Inflammatory macrophage treated with lipopolysaccharide for 1 hour (primary cell): ENCODE data around the gene ZNF785.
"Not testable (repeated sequence)": the region's sequence is repeated elsewhere in the genome, so short reads cannot be mapped to it uniquely, and the experiment has no call there.

Source experiments
- DNase-seq, 2 donors: peaks; one replicate each; pipeline ENCODE4 v3.0.0-alpha.2; 2020 to 2022

ZNF785 gene

GRCh38 chr16:30602616-30603277 is 17.2 kb upstream of the ZNF785 start:
- peak in 1 of 2 donors; percentile 46 for DNase-seq

- DNase-seq, result peak; percentile 56
Measured at GRCh38 chr16:30601966-30602365, 16.5 kb upstream of the ZNF785 start.

- DNase-seq, result no peak
Measured at GRCh38 chr16:30600929-30601328, 15.4 kb upstream of the ZNF785 start.

DNA sequence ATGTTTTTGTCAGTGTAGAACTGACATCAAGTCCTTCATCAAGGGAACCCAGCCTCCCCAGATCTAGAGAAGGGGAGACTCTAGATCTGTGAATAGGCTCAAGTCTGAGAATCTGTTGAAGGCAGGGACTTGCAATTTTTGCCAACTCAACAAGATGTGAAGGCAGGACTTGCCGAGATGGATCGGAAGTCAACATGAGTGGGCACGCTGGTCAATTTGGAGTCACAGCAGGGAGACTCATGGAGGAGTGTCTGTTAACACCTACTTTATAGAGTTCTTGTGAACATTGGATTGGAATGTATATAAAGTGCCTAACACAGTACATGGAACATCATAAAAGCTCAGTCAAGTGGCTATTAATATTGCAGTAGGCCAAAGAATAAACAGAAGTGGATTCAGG is 14.7 kb upstream of the ZNF785 start:
- DNase-seq, result no peak

GRCh38 chr16:30592871-30593270 is 7.4 kb upstream of the ZNF785 start:
- DNase-seq, result no peak

- DNase-seq, result not testable (repeated sequence)
Measured at GRCh38 chr16:30590869-30591268, 5.4 kb upstream of the ZNF785 start.

DNA sequence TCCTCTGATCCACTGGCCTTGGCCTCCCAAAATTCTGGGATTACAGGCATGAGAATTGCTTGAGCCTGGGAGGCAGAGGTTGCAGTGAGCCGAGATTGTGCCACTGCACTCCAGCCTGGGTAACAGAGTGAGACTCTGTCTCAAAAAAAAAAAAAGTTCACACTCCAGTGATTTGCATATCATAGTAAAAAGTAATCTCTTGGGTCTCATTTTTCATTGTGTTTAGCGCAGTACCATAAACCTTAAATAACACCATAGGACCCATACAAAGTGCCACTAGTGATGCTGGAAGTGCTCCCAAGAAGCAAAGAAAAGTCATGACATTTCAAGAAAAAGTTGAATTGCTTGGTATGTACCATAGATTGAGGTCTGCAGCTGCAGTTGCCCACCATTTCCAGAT is 4.1 kb upstream of the ZNF785 start:
- not testable (repeated sequence) for DNase-seq

GRCh38 chr16:30588651-30589050 is 3.2 kb upstream of the ZNF785 start:
- no peak for DNase-seq

GRCh38 chr16:30585022-30585399 is 486 bp downstream of the ZNF785 start:
- peak; percentile 45 to 62 for DNase-seq

DNA sequence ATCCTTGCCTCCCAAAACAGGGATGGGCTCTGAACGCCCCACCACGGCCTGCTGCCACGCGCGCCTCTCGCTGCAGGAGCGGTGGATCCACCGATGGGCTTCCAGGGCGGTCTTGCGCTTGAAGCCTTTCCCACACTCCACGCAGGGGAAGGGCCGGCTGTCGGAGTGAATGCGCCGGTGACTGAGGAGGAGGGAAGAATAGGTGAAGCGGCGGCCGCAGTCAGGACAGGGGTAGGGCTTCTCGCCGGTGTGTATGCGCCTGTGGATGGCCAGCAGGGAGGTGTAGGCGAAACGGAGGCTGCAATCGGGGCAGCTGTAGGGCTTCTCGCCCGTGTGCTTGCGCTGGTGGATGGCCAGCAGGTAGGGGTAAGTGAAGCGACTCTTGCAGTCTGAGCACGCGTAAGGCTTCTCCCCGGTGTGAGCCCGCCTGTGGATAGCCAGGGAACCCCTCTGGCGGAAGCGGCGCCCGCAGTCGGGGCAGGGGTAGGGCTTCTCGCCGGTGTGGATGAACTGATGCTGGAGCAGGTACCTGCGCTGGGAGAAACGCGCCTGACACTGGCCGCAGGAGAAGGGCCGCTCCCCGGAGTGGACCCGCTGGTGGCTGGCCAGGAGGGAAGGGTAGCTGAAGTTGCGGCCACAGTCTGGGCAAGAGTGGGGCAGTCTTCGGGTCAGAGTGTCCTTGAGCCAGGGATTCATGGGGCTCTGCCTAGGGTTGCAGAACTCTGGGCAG is 2.7 kb downstream of the ZNF785 start:
- no peak for DNase-seq

- no peak for DNase-seq
Measured at GRCh38 chr16:30581457-30581856, 4.0 kb downstream of the ZNF785 start.

DNA sequence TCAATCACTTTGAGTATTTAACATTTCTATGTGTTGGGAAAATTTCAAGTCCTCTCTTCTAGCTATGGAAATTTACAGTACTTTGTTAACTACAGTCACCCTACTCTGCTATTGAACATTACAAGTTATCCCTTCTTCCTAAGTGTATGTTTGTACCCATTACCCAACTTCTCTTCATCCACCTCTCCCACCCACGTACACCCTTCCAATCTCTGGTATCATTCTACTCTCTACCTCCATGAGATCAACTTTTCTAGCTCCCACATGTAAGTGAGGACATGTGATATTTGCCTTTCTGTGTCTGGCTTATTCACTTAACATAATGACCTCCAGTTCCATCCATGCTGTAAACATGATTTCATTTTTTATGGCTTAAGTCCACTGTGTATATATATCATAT is 10.8 kb downstream of the ZNF785 start:
- no peak for DNase-seq

- DNase-seq, result peak; percentile 91 to 93
Measured at GRCh38 chr16:30571445-30572322, 13.8 kb downstream of the ZNF785 start, which contains the start of gene ZNF688. Gene ZNF688 (minus strand): TSS chr16:30571714. CDS start chr16:30571629, 85 bp downstream.

DNA sequence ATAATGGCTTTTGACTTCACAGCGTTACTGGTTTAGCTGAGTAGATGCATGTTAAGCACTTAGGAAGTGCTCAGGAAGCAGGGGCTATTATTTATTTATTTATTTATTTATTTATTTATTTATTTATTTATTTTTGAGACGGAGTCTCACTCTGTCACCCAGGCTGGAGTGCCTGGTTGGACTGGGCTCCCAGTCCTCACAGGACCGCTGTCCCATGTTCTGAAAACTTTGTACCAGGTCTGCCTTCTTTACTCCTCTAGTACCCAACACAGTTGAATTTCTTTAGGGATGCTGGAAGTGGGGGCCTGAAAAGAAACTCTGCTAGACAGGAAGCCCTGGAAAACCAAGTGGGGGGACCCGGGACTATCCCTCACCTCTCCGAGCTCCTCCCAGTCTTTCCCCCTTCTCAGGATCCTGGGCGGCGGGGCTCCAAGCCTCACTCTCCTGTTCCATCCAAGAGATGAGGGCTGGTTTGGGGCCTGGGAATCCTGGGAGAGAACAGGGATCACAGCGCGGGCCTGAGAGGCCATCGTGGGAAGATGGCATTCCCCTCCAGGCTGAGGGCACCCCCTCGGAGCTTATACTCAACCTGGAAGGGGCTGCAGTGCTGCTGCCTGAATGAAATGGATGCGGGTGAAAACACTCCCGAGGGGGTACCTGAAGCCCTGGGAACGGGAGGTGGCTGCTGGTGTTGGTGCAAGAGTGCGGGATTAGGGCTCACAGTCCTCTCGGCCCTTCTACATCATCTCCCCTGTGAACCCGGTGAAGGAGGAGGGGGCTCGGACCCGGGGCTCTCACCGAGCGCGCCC is 14.7 kb downstream of the ZNF785 start:
- no peak for DNase-seq

- no peak for DNase-seq
Measured at GRCh38 chr16:30569746-30570635, 15.5 kb downstream of the ZNF785 start.

DNA sequence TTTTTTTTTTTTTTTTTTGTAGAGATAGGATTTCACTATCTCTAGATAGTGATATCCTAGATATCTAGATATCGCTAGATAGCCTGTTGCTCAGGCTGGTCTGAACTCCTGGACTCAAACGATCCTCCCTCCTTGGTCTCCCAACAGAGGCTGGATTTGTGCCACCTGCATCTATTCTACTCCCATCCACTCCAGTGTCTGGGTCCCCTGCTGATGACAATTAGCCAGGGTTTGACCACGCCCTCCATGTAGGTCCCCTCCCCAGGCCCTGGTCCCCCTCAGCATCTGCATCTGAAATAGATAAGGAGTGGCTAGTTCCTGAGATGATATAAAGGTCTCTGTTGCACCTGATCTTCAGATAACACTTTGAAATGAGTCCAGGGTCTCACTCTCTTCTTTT is 16.2 kb downstream of the ZNF785 start:
- DNase-seq, result no peak

- DNase-seq, result peak; percentile 53 to 79
Measured at GRCh38 chr16:30567991-30568638, 17.4 kb downstream of the ZNF785 start.

DNA sequence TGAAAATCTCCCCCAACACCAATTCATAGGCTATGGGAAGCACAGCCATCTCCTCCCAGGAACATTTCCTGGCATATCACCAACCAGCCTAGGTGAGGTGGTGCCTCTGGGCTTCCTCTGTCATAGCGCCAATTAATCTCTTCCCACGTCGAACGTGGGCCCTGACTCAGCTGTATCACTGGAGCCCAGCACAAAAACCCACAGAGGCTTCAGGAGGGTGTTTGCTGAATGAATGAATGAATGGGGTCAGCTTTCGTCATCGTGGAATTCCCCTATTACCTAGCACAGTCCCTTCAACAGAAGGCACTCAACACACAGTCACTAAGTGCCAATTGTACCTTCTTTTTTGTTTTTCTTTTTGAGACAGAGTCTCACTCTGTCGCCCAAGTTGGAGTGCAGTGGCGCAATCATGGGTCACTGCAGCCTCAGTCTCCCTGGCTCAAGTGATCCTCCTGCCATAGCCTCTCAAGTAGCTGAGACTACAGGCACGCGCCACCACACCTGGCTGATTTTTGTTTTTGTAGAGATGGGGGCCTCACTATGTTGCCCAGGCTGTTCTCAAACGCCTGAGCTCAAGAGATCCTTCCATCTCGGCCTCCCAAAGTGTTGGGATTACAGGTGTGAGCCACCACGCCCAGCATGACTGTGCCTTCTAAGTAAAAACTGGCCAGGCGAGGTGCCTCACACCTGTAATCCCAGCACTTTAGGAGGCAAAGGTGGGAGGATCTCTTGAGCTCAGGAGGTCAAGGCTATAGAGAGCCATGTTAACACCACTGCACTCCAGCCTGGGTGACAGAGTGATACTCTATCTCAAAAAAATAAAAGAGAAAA is 18.1 kb downstream of the ZNF785 start:
- DNase-seq, result peak; percentile 12 to 47

DNA sequence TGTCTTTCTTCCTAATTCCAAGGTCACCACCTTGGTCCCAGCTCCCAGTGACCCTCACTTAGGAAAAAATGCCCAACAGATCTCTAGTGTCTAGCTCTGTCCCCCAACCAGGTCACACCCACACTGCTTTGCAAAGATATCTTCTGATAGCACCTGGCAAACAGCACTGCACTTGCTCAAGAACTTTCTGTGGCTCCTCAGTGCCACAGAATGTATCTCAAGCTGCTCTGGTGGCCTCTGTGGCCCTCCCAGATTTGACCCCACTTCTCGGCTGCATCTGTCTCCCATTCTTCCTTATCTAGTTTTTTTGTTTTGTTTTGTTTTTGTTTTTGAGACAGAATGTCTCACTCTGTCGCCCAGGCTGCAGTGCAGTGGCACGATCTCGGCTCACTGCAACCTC is 19.0 kb downstream of the ZNF785 start:
- DNase-seq, result no peak

GRCh38 chr16:30565984-30566383 is 19.5 kb downstream of the ZNF785 start:
- DNase-seq, result no peak
